NOMO-1 treated with DMSO at 0.1 percent for 48 hours (cell line): ENCODE results near the gene SSH3.
A peak's percentile ranks its signal among the peaks of the same experiment; 100 is the strongest.

ENCODE experiments used
- DNase-seq: peaks from one replicate; lab custom pipeline; 2025; ENCODE audit not compliant: unreplicated experiment; lab: John Stamatoyannopoulos, UW

The SSH3 gene

GRCh38 chr11:67356387-67356863 is 53.1 kb downstream of the SSH3 start:
- DNase-seq, result no peak

DNA sequence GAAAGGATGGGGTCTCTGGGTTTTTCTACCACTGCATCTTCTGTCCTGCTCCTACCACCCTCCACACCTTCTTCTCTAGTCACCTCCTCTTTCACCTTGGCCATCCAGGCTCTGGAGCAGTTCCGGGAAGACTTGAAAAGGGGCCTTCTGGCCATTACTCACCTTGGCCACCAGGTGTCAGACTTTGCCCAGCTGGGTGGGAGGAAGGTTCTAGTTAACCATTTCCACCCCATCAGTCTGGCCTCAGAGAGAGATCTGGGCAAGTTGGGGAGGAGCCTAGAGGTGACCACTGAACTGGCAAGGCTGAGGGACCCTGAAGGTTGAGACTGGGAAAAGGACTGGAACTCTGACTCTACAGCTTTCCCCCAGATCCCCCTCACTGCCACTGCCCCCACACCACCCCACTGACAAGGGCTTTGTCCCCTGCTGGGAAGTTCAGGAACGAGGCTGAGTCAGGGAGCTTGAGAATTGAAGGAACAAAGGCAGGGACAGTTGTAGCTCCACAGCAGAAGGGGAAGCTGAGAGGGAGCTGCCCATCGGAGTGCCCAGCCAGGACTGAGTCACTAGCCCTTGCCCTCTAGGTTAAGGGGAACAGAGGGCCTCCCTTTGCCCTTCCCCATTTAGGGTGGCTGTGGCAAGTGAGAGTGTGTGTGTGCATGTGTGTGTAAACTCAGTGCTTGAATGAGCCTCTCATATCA is 53.7 kb downstream of the SSH3 start:
- peak; percentile 86 for DNase-seq

GRCh38 chr11:67357831-67358670 is 54.7 kb downstream of the SSH3 start:
- no peak for DNase-seq
